Skeletal muscle cell (primary cell): ENCODE measurements around the gene MICAL2.
A peak's percentile ranks its signal among the peaks of the same experiment; 100 is the strongest.

Experiments used
- DNase-seq: peaks from one replicate; pipeline ENCODE4 v3.0.0-alpha.2; 2010; ENCODE audit warnings: low read depth
- H3K4me3 ChIP-seq: 2 replicates; pipeline ENCODE4 v1.5.1; 2011; ENCODE audit warnings: low read depth, mild to moderate bottlenecking, control low read depth, low read length, moderate library complexity

The MICAL2 gene

GRCh38 chr11:12193515-12194336, 83.3 kb downstream of the MICAL2 start:
- no peak for DNase-seq
- H3K4me3 ChIP-seq = no peak overlapping the region

GRCh38 chr11:12195768-12196167, 85.4 kb downstream of the MICAL2 start:
- DNase-seq = no peak
- no peak overlapping the region for H3K4me3 ChIP-seq

GRCh38 chr11:12196308-12196707, 85.9 kb downstream of the MICAL2 start:
- DNase-seq = no peak
- no peak overlapping the region for H3K4me3 ChIP-seq

GRCh38 chr11:12196872-12197271, 86.5 kb downstream of the MICAL2 start:
- H3K4me3 ChIP-seq = no peak overlapping the region

GRCh38 chr11:12198251-12199222, 88.1 kb downstream of the MICAL2 start:
- no peak overlapping the region for H3K4me3 ChIP-seq
- DNase-seq = no peak

More at GRCh38 chr11:12196872-12197271, 86.5 kb downstream of the MICAL2 start:
- DNase-seq = no peak

- DNase-seq = no peak
- H3K4me3 ChIP-seq = no peak overlapping the region
These were observed 89.0 kb downstream of the MICAL2 start for GRCh38 chr11:12199231-12199948.

GRCh38 chr11:12200279-12200990, 90.0 kb downstream of the MICAL2 start:
- DNase-seq = no peak
- H3K4me3 ChIP-seq = no peak overlapping the region

GRCh38 chr11:12200991-12201985, 90.9 kb downstream of the MICAL2 start:
- DNase-seq = peak; percentile 83
- H3K4me3 ChIP-seq = no peak overlapping the region

GRCh38 chr11:12202661-12203310, 92.4 kb downstream of the MICAL2 start:
- H3K4me3 ChIP-seq = no peak overlapping the region
- no peak for DNase-seq

- no peak for DNase-seq
These were observed 94.1 kb downstream of the MICAL2 start for GRCh38 chr11:12204506-12204905.

GRCh38 chr11:12205330-12205729, 94.9 kb downstream of the MICAL2 start:
- no peak overlapping the region for H3K4me3 ChIP-seq
- DNase-seq = no peak

More at GRCh38 chr11:12204506-12204905, 94.1 kb downstream of the MICAL2 start:
- H3K4me3 ChIP-seq = no peak overlapping the region

GRCh38 chr11:12206529-12206928, 96.1 kb downstream of the MICAL2 start:
- DNase-seq = no peak
- no peak overlapping the region for H3K4me3 ChIP-seq

GRCh38 chr11:12207384-12208150, 97.2 kb downstream of the MICAL2 start:
- peak; percentile 76 for DNase-seq
- H3K4me3 ChIP-seq = no peak overlapping the region

- no peak overlapping the region for H3K4me3 ChIP-seq
- DNase-seq = no peak
These were observed 98.7 kb downstream of the MICAL2 start for GRCh38 chr11:12209096-12209495.

GRCh38 chr11:12210200-12210599, 99.8 kb downstream of the MICAL2 start:
- no peak for DNase-seq
- H3K4me3 ChIP-seq = no peak overlapping the region

GRCh38 chr11:12211331-12212065, 101.1 kb downstream of the MICAL2 start:
- H3K4me3 ChIP-seq = no peak overlapping the region
- no peak for DNase-seq
